GM18502 (cell line): ENCODE results near the gene DZIP3.

Experiments used
- ATAC-seq: cut with Tn5 transposase; IDR thresholded peaks from one replicate; pipeline ENCODE4 v1.9.1; 2021; ENCODE audit warnings: mild to moderate bottlenecking; ENCODE audit not compliant: unreplicated experiment, poor library complexity

The DZIP3 gene, protein sequence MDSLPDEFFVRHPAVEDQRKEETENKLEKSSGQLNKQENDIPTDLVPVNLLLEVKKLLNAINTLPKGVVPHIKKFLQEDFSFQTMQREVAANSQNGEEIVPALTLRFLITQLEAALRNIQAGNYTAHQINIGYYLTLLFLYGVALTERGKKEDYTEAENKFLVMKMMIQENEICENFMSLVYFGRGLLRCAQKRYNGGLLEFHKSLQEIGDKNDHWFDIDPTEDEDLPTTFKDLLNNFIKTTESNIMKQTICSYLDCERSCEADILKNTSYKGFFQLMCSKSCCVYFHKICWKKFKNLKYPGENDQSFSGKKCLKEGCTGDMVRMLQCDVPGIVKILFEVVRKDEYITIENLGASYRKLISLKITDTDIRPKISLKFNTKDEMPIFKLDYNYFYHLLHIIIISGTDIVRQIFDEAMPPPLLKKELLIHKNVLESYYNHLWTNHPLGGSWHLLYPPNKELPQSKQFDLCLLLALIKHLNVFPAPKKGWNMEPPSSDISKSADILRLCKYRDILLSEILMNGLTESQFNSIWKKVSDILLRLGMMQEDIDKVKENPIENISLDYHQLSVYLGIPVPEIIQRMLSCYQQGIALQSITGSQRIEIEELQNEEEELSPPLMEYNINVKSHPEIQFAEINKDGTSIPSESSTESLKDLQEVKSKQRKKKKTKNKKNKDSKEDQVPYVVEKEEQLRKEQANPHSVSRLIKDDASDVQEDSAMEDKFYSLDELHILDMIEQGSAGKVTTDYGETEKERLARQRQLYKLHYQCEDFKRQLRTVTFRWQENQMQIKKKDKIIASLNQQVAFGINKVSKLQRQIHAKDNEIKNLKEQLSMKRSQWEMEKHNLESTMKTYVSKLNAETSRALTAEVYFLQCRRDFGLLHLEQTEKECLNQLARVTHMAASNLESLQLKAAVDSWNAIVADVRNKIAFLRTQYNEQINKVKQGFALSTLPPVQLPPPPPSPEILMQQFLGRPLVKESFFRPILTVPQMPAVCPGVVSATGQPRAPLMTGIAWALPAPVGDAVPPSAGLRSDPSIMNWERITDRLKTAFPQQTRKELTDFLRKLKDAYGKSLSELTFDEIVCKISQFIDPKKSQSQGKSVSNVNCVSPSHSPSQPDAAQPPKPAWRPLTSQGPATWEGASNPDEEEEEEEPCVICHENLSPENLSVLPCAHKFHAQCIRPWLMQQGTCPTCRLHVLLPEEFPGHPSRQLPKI

DNA sequence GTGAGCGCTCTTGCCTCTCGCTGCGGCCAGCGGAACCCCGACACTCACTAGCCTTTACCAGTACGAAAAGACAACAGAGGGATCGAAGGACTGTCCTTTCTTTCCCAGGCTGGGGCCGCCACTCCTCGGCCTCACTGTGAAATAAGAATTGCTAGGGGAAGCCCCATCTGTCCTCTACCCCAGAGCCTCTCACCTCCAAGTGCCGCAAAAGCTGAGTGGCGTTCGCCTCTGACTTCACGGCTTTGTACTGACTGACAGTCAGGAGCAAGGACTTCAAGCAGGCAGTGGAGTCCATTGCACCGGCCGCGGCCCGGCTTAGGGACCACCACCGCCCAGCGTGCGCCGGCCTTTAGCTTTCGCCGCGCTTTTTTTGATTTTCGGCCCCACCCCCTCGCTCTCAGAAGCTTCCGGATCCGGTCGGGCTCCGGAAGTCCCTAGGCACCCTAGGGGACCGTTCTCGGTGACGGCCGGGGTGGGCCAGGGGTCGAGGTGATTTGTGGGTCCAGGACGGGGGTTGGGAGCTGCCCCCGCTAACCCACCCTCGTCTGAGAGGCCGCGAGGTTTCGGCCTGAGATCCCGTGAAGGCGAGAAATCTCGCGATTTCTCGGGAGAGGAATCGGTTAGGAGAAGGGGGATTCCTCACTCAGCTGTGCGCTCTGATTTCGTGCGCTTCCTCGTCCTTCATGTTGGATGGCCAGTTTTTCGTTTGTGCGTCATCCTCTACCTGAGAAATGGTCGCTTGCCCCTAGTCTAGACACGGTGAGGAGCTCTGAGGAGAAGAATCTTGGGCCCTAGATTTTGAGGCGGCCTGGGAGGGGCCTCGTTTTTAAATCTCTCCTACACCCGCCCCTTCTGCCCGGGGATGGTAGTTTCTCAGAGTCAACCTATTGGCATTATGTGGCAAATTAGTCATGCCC is at the start of gene DZIP3, which contains the start of gene CIP2A:
TSS of gene DZIP3 (plus strand) at position 642 of the 917 bp plus-strand sequence. CDS start 15,685 bp downstream, outside the sequence.
TSS of gene CIP2A (minus strand) at position 358 of the 917 bp plus-strand sequence. CDS start at position 295, 63 bp downstream.
- peak; percentile 95 for ATAC-seq

DNA sequence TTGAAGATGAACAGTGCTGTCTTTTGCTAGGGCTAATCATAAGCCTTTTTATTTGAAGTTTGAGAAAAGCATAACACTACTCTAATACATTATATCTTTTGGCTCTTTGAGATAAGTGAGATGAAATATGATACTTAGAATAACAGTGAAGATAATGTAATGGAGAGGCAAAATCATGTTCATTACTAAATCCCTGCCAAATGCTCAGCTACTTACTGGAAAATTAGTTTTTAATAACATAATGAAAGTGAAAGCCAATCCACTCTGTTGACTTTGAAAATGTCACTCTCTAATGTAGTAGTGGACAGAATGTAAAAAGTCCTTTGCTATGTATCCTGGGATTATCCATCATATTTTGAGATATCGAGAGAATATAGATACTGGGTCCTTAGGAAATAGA is 43.3 kb upstream of the DZIP3 start:
- ATAC-seq = no peak

DNA sequence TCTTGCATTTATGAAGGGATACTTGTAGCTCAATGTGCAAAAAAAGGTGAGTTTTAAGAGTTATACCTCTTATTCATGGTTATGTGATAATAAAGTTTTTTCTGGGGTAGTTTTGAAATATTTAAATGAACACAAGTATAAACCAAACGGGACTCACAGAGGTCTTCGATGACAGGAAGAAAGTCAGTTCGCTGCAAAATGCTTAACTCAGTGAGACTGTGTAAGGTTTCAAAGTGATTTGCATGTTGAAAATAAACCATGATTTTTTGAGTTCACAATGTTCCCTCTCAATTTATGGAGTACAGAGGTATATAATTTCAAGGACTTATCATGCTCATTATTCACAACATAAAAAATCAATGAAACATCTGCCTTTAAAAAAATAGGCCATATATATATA is 42.8 kb upstream of the DZIP3 start:
- no peak for ATAC-seq

DNA sequence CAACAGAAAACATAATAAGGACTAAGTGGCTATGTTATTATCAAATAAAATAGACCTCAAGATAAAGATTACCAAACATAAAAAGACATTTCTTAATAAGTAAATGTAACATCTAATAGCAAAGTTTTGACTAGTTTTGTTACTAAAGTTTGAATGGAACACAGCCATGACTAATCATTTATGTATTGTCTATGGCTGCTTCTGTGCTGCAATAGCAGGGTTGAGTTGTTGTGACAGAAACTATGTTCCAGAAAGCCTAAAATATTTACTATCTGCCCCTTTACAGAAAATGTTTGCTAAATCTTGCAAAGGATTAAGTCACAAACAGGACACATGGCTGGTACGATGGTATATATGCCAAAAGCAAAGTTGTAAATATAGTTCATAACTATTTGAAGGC is 41.2 kb upstream of the DZIP3 start:
- no peak for ATAC-seq

DNA sequence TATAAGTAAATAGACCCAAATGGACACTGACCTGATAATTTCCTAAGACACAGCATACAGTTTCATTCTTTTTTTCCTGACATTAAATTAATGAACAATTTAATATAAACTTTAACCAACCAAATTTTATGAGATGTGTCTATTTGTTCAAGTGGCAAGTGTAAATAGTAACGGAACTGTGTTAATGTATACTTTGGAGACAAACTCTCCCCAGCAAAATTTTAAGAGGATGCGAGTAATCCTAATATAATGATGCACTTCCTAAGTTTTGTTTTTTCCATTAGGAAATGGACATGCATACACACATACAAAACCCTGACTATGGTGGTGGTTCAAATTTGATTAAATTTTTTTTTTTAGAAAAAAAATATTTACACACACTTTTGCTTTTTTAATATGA is 40.6 kb upstream of the DZIP3 start:
- ATAC-seq = no peak

DNA sequence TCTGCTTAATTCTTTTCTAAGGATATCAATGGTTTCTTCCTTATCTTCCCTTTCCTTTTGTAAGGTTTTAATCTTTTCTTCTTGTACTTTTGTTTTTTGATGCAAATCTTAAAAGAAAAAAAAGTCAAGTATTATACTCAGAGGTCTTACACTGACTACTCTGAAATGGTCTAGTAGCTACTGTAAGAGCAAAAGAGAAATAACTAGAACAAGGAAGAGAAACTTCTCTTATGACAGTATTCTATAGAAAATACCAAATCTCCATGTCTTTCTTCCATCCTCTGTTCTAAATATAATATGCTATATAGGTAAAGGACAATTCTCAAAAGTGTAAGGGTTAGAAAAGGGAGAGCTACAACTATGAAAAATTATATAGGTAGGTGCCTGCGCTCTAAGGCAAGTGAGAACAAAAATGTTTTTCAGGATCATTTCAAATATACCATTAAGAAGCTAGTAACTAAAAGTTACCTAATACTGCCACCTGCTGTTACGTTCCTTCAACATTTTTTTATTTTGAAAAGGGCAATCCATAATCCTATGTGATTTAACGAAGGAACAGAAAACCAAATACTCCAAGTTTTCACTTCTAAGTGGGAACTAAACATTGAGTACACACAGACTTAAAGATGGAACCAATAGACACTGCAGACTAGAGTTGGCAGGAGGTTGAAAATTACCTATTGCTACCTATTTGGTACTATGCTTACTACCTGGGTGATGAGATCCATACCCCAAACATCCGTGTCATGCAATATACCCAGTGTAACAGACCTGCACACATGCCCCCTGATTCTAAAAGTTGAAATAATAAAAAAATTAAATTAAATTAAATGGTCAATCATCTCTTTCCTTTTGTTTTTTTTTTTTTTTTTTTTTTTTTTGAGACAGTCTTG is 37.0 kb upstream of the DZIP3 start:
- ATAC-seq = peak; percentile 63

DNA sequence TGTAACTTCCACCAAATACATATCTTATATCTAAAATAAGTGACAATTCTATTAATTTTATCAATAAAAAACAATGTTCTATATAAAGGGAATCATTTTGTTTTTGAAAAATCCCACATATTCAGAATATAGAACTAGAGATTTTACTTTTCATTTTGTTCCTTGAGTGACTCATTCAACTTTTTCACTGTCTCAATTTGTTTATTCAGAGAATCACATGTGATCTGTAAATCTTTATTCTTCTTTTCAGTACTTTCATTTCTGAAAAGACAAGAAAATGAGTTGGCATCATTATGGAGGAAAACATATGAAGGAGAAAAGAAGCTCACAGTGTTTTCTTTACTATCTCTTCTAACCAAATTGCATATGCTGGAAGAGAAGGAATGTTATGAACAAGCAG is 35.3 kb upstream of the DZIP3 start:
- no peak for ATAC-seq

DNA sequence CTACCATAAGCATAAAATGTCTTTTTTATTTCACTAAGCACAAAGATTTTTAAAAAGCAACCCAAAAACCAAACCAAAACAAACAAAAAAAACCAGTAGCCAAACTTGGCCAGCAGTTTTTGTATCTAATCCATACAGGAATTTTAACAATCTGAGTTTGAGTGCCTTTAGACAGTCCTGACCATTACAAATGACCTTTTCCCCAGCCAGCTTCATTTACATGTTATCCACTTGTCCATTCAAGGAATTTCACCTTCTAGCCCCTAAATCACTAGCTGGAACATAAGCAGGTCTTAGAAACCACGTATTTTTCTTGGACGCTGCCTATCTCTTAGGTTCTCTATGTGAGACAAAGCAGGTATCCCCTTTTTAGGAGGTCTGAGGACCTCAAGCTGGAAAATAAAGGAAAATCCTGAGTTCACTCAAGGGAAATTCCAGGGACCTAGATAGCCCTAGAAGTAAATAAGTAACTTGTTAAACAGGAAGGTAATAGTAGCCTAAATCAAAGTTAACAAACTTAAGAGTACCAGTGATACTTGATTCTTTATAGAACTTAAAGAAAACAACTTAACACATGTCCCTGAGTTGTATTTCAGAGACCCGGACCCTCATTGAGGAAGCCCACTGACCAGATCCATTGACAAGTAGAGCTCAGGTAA is 34.5 kb upstream of the DZIP3 start:
- ATAC-seq = no peak

DNA sequence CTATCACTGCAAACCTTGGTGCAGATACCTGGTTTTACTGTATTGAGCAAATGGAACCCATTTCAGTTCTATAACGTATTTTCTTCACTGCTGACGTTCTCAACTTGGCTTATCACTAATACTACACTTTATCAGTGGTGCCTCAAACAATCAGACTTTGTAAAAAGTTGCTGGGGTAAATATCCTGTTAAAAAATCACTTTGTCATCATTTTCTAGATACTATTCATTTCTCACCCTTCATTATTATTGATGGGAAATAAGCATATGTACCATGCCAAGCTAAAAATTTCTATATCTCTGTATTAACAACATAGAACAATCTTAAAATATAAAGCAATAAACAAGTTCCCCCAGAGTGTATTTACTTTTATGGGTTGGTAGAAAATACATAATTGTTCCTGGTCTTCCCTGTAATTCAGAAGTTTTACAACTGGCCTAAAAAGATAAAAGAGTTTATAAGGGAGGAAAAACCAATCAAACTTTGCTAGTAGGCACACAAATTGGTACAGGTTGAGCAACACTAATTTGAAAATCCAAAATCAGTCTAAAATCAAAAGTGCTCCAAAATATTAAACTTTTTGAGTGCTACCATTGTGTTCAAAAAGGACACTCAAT is 33.4 kb upstream of the DZIP3 start:
- no peak for ATAC-seq

DNA sequence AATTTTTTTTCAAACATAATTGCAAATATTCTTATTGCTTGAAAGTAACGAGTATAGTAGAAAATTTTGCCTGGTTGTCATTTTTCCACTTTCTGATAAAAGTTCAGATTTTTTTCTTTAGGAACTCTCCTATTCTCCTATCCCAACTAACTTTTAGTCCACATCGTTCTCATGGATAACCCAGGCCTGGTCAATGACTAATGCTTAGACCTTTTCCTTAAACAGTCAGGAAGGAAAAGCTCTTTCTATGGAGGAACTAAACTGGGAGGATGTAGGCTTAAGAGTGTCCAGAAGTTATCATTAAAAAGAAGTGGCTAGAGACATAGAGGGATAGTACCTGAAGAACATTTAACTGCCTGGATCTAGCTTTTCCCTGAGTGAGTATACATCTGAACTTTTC is 27.0 kb upstream of the DZIP3 start:
- ATAC-seq = no peak

DNA sequence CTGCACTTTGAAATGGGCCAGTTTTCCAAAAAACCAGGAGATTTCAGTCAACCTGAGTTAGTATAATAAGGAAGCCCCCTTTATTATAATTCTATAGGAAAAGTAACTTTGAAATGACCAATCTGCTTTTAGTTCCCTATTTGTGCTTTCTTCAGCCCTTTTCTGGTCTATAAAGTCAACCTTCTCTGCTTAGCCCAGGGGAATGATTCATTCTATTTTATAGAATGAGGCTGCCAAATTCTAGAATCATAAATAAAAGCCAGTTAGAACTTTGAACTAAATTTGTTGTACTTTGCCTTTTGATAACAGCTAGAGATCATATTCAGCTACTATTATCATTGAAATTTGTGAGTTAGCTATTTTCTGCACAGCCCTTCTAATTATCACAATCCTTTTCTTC is 25.0 kb upstream of the DZIP3 start:
- no peak for ATAC-seq

DNA sequence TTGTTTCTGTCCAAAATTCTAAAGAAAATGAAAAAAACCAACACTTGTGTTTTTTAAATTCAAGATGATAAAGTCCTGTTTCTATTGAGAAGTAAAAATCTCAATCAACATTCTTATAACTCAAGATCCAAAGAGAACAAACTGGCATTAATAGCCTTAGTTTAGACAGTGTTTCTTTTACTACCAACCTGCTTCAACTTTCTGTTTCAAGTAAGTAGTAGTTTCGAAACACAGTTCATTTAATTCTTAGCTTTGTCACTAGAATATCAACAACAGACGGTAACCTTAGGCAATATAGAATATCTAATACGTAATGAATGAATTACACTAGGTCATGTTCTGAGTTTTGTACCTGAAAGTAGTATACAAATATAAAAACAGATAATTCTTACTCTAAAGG is 24.0 kb upstream of the DZIP3 start:
- no peak for ATAC-seq

DNA sequence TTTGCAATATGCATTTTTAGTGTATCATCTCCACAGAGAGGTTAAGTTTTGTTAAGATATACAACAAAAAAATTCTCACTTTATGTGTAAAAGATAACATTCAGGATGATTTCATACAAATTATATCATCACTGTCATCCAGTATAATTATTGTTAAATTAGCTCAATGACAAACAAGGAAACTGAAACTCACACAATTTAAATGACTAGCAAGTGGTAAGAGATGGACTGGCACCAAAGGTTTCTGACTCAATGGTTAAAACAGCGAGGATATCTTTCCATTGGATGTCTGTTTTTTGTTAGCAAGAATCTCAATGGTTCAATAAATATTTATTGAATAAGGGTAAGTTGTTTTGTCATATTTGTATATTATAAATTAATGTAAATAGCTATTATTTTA is 22.9 kb upstream of the DZIP3 start:
- ATAC-seq = no peak

DNA sequence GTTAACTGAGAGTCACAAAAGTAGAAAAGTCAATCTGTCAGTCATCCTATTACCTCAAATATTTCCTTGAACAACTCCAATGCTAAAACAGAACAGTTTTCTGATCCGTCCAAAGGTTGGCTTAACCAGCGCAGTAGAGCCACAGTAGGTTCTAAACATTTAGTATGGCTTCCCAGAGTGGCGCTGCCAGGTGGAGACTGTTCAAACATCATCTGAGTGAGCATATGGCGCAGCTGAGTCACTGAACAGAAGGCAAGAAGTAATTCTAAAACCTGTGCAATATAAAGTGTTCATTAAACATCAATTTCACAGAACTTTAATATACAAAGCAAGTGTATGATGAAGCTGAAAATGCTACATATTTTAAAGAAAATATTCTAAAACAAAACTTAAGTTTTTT is 20.2 kb upstream of the DZIP3 start:
- no peak for ATAC-seq

DNA sequence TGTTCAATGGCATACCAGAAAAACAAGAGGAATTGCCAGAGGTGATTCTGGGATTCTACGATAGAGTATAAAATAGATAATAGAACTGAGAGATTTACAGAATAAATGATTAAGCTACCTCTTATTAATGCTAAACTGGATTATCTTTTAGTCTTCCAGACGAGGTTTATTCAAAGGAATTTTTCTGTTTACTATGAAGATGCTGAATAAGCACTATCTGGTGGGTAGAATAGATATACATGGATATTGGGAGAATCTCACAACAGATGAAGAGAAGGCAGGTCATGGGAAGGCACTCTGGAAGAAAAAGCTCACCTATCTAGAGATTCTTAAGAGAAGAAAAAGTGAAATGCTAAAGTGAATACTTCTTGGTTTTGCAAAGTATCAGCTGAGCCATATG is 11.5 kb upstream of the DZIP3 start:
- ATAC-seq = no peak

DNA sequence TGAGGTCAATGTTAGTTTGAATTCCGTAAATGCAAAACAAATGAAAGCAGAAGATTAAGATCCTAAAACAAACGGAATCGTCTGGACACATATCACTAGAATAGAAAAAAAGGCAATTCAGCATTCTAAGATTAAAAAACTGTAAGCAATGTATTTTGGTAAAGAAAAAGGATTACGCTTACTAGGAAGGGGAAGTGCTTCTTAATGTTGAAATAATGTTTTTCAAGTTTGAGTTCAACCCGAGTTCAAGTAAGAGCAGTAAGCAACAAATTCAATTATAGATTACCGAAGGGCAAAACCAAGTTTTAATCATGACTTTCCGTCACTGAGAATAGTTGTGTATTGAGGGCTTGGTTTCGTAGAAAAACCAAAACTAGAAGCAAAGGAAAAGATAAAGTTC is 921 bp upstream of the DZIP3 start:
- ATAC-seq = no peak

DNA sequence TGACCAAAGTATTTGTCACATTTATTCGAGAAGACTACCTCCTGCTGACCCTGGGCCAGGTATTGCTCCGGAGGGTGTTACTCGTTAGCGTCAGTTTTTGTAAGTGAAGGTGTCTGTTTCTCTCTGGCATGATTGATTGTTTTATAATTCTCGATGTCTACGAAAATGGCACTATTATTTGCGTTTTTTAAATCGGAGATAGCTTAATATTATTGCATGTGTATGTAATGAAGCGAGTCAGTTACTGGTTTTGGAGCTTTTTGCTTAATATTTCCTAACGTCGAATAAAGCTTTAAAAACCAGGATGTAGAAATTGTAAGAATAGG is 439 bp downstream of the DZIP3 start:
- ATAC-seq = no peak

DNA sequence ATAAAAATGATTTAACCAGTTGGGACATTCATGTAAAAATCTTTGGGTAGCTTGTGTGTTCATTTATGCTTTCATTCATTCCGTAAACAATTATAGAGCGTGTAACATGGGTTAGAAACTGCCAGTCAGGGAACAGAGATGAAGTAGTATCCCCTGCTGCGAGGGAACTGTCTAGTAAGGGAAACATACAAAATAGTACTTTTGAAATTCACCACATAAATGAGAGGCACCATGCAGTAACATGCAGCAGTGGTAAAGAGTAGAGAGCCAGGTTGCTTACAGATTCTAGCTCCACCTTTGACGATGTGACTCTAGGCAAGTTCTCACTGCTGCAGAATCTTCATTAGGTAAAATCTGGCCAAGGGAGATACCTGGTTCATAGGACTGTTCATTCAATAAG is 938 bp downstream of the DZIP3 start:
- ATAC-seq = no peak
